GM18505 (cell line): Measurements from ENCODE around the gene SLC24A4.

ENCODE experiments used
- ATAC-seq: cut with Tn5 transposase; IDR thresholded peaks from one replicate; pipeline ENCODE4 v1.9.1; 2021; ENCODE audit not compliant: unreplicated experiment
- POLR2A ChIP-seq: IDR thresholded peaks from 4 replicates; pipeline ENCODE4 v1.6.1; 2011; ENCODE audit warnings: borderline replicate concordance; ENCODE audit not compliant: insufficient read depth, insufficient read length; ENCODE audit errors: extremely low read depth

The SLC24A4 gene, protein sequence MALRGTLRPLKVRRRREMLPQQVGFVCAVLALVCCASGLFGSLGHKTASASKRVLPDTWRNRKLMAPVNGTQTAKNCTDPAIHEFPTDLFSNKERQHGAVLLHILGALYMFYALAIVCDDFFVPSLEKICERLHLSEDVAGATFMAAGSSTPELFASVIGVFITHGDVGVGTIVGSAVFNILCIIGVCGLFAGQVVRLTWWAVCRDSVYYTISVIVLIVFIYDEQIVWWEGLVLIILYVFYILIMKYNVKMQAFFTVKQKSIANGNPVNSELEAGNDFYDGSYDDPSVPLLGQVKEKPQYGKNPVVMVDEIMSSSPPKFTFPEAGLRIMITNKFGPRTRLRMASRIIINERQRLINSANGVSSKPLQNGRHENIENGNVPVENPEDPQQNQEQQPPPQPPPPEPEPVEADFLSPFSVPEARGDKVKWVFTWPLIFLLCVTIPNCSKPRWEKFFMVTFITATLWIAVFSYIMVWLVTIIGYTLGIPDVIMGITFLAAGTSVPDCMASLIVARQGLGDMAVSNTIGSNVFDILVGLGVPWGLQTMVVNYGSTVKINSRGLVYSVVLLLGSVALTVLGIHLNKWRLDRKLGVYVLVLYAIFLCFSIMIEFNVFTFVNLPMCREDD

GRCh38 chr14:92323011-92323915 is at the start of gene SLC24A4:
Gene SLC24A4 (plus strand): TSS chr14:92323165. CDS start chr14:92323831, 666 bp downstream.
- no peak for TF ChIP-seq POLR2A
- ATAC-seq, result no peak

DNA sequence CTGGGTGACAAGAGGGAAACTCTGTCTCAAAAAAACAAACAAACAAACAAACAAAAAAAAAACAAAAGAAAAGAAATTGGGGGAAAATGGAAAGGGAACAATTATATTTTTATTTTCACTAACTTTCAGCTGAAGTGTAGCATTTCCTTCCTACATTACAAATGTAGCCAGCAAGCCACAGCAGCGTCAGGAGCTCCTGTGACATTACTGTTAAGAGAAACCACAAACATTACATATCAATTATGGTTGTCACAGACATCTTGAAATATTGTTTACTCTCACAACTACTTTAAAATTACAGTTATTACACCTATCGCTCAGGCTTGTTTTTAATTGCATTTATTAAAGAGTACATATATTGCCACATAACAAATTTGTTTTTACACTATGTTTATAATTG is 49.8 kb upstream of the SLC24A4 start:
- ATAC-seq, result no peak
- no peak for TF ChIP-seq POLR2A

- TF ChIP-seq POLR2A, result no peak
- no peak for ATAC-seq
Measured at GRCh38 chr14:92274055-92274454, 48.9 kb upstream of the SLC24A4 start.

DNA sequence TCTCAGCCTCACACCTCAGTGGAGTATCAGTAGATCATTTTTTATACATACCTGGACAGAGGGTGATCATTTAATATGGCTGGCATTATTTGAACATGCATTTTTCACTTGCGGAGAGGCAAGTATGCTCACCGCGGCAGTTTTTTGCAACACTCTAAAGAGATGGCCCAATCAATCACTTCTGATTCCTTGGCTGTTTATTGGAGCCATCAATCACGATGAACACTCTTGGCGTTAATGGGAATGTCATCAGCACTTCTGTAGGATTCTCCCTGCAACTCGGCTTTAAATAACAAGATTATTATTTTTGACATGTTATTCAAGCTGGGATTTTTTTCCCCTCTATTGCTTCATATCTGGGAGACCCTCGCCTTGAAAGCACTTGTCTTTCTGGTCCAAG is 46.9 kb upstream of the SLC24A4 start:
- no peak for ATAC-seq
- TF ChIP-seq POLR2A, result no peak

- no peak for ATAC-seq
- TF ChIP-seq POLR2A, result no peak
Measured at GRCh38 chr14:92277031-92277430, 45.9 kb upstream of the SLC24A4 start.

DNA sequence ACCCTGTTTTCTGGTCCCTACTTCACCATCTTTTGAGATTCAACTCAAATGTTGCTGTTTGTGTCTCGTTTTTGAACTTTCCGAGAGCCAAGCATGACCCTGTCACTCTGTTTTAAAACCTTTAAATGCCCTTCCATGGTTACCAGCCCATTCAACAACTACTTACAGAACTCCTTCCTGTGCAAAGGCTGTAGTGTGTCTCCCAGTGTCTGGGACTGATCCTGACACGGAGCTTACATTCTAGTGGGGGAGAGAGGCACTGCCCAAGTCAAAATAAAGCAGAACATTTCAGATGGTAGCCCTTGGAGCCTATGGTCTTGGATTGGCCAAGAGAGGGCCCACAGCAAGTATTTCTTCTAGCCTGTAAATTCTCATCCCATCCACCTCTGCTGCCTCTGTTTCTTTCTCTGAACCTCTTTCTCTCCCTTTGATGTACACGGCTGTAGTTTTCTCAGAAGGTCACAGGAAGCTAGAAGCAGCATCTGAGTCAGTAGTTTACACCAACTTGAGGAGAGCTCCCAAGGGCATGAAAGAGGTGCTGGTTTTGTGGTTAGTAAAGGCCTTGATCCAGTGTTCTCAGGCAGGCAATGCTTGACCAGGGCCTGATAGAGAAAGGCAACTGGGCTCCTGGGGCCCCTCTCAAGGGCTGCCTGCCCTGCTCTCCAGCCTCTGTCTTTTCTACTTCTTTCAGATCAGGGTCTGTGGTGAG is 42.3 kb upstream of the SLC24A4 start:
- ATAC-seq, result no peak
- TF ChIP-seq POLR2A, result no peak

GRCh38 chr14:92282669-92283068 is 40.3 kb upstream of the SLC24A4 start:
- ATAC-seq, result no peak
- TF ChIP-seq POLR2A, result no peak

DNA sequence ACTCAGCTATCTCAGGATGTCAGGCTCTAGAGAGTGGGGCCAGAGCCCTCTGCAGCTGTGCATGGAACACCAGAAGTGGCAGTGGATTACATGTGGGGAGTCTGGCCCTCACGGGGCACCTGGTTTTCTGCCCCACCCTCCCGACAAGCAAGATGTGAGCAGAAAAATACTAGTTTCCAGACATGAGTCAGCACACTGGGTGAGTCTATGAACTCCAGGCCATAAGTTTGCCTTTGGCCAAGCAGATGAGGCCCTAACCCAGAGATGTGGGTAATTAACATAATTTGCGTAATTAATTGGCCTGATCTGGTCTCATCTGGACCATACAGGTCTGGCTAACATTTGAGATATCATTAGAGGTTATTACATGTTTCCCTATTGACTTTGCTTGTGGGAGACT is 37.7 kb upstream of the SLC24A4 start:
- no peak for ATAC-seq
- TF ChIP-seq POLR2A, result no peak

- no peak for TF ChIP-seq POLR2A
- ATAC-seq, result no peak
Measured at GRCh38 chr14:92287987-92288386, 35.0 kb upstream of the SLC24A4 start.

GRCh38 chr14:92288994-92289660 is 33.8 kb upstream of the SLC24A4 start:
- ATAC-seq, result no peak
- no peak for TF ChIP-seq POLR2A

- TF ChIP-seq POLR2A, result no peak
- ATAC-seq, result no peak
Measured at GRCh38 chr14:92292673-92293072, 30.3 kb upstream of the SLC24A4 start.

DNA sequence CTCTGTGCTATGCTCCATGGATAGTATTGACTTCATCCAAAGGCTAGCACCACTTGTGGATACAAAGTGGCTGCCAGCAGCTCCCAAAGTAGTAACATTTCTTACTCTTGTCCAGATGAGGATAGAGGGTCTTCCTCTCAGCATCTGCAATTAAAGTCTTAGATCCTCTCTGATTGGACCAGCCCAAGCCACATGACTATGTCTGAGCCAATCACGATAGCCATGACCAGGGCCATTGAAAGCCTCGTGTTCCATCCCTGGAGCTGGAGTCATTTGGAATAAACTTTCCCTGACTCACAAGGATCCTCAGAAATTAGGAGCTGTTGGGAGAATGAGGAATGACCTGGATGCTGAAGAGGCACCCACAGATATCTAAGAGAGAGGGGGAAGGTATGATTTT is 28.5 kb upstream of the SLC24A4 start:
- ATAC-seq, result no peak
- no peak for TF ChIP-seq POLR2A
